ENCODE results near the gene TANC1. TPM values are rescaled to one million over a fixed set of nuclear protein-coding genes. Genes with fewer than 3 reads are reported as not detected.

Gene TANC1
- total RNA-seq, 3 donors from 2014 or later = 0.33 to 0.40 (median 0.34) TPM

Other genes starting within 250 kb of the TANC1 start
- gene DAPL1, start 173.3 kb upstream of the TANC1 start, total RNA-seq = not detected